ENCODE results near the gene SLC25A27.

The SLC25A27 gene

DNA sequence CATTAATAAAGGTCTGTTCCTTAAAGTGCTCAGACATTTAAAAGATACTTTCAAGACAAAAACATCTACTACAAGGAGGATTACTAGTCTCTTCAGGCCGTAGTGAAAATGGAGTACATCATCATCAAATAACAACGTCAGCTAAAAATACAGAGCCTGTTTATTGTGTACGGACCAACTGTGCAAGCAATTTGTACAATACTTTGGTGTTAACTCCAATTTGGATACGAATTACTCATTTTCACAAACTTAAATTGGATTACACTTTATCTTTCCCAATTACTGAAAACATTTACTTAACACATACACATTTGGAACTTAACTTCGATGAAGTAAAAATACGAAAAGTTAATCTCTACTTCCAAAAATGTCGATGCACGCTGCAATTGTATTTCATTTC, 959 bp upstream of the SLC25A27 start:
- no peak for DNase-seq

DNA sequence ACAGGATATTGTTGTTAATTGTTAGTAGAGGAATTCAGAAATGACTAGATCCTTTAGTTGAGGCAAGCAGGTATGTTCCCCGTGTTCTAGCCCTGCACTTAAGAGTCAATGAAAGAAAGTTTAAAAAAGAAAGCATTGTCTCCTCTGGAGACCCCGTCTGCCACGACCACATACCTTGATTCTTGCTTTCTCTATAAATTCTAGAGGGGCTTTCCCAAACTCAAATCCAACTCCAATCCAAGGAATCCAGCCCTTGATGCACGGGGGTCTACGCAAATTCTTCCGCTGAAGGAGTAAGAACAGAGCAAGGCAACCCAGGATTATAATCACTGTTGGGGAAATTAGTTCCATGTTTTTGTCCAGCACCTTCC, 558 bp upstream of the SLC25A27 start:
- DNase-seq, result no peak

DNA sequence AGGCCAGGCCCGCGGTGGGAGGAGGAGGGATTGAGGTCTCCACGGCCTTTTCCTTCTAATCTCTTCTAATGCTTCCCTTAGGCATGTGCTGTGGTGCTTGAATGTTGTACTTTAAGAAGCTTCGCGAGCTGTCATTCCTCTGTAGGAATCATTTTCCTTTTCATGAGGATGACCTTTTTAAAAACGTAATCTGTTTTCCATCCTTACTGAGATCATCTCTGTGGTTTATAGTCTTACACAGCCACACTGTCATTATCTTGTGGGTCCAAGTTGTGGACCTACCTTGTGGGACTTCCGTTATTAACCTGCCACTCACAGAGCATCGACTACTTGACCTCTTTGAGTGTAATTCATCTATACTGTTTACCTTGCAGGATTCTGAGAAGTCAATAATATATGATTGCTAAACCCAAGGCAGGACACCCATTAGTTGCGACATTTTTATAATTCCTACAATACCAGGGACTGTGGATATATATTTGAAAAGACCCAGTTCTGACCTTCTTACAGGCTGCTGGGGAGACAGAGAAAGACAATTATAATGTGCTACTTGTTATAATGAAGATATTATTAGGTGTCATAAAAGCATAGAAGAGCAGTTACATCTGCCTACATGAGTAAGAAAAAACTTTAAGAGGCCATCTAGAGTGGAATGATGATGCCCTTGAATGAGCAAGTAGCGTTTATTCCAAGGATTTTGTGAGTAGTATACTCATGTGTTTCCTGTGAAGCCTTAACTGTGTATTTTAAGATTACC, 842 bp downstream of the SLC25A27 start:
- DNase-seq, result no peak

DNA sequence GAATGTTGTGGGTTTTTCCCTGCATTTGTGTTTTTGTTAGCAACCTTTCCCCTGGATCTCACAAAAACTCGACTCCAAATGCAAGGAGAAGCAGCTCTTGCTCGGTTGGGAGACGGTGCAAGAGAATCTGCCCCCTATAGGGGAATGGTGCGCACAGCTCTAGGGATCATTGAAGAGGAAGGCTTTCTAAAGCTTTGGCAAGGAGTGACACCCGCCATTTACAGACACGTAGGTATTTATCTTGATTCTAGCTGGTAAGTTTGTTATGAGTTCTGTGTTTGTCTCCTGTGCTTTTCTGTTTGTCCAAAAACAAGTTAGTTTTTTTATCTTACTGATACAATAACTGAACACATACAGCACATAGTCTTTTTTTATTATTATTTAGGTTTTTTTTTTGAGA, 3.0 kb downstream of the SLC25A27 start:
- peak in 1 of 2 experiments; percentile 31 for DNase-seq

DNA sequence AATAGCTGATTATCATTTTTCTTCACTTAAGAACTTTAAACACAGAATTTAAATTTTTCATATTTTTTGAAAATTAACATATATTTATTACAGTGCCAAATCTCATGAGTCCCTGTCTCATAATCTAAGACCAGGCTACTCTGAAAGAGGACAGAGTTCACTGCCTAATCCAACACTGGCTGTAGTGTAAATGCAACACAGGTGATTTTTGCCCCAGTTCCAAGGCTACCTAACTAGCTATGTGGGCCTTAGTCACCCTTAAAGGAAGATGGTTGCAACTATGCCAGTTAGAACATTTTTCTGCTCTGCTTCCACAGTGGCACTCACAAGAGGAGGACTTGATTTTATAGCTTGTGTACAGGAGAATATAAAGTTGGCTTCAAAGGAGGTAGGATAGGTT, 4.9 kb downstream of the SLC25A27 start:
- no peak for DNase-seq

DNA sequence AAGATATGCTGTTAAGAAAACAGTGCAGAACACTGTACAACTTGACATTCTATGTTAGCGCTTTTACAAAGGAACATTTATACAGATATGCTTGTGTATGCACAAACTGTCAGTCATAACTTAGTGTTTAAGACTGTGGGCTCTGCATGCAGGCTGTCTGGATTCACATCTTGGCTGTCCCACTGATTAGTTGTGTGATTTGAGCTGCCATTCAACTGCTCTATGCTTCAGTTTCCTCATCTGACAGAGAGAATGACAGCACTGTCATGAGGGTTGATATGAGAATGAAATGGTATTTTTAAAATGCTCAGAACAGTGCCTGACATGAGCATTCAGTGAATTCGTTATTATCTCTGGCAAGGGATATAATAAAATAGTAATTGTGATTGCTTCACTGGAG, 8.7 kb downstream of the SLC25A27 start:
- DNase-seq, result no peak

DNA sequence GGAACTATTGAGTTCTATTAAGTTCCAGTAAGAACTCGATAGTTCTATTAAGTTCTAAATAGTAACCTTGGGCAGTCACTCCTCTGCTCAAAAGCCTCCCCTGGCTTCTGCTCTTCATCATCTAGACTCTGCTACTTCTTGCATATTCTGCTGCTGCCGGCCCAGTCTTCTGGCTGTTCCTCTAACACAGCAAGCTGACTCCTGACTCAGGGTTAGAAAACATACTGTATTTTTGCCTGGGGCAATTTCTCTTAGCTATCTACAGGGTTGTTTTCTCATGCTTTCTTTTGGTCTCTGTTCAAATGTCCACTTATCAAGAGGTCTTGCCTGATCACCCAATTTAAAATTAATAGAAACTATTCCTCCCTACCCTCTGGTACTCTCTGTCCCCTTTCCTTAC, 14.6 kb downstream of the SLC25A27 start:
- no peak for DNase-seq

DNA sequence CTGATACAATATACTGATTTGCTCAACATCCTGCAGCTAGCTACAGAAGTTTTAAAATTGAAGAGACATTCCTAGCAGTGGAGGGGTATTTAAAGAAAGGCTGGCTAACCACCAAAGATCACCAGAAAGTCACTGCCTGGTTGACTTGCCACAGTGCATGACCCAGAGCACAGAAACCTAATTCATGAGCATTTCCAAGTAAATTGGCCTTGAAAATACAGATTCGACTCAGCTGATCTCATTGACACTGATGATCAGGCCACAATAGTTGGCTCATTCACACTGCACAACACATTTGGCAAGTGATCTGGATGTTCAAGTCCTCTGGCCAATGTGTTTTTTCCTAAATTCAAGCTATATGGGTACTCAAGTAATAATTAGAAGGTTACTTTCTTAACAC, 21.6 kb downstream of the SLC25A27 start:
- DNase-seq, result no peak

DNA sequence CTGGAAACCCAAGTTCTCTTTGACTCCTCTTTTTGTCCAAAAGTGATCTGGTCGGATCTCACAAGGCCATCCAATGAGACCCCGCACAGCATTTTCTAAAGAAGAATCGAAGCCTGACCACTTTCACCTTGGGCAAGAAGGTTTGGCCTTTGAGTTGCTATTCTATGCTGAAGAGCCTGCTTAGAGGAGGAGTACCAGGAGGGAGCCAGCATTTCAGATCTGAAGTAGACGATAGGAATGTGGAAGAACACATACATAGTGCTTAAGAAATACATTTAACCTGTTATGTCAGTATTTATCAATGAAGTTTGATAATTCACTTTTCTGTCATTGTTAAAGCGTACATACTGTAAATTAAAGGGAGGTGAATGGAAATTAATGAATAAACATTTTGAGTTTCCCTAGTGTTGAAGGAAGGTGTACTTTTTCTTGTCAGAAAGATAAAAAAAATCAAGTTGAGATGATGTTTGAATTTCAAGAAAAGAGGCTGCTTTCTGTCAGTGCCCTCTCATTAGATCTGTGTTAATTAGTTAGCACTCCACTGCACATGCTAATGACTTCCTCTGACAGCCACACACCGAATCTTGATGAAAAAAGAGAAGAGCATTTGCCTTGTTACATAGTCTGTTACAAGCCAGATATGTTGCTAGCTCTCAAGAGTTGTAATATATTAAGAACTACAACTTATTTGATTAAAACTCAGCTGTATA, 24.0 kb downstream of the SLC25A27 start:
- no peak for DNase-seq

DNA sequence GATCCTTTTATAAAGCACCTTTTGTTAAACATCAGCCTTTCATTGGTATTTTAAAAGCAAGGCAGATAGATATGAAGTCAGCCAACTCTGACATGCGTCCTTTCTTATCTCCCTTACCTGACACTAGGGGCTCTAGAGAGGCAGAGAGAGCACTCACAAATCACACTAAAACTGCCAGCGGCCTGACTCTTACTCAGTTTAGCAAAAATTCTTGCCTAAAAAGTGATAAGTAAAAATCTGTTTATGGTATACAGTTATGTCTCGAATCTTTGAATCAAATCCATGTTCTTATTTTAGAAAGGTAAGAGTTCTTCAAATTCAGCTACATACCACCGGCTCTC, 24.5 kb downstream of the SLC25A27 start:
- DNase-seq, result peak in 1 of 2 experiments; percentile 17

DNA sequence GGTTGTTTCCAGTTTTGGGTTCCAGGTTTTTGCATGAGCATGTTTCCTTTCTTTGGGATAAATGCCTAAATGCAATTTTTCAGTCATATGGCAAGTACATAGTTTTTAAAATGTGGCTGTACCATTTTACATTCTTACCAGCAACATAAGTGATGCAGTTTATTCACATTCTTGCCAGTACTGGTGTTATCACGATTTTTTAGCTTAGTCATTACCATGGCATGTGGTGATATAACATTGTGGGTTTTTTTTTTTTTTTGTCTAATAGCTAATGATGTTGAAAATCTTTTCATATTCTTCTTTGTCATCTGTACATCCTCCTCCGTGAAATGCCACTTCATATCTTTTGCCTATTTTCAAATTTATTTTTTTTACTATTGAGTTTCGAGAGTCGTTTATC, 32.0 kb downstream of the SLC25A27 start:
- DNase-seq, result no peak

DNA sequence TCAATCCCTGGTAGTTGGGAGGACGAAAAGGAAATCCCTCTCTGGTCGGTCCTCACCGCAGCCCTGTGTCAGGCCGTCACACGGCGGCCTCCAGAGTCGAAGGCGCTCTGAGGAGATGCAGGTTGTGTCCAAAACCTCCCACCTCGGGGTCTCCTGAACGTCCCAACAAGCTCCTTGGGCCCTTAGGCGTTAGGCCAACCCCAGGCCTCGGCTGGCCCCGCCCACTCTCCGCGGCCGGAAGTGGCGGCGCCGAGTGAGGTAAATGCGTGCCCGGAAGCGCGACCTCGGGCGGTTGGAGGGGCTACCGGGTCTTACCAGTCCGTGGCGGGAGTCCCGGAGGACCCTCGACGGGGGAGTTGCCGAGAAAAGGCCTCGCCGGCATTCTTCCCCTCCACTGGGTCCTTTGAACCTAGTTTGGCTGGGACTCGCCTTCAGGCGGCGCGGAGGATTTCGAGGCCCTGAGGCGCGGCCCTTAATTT, 34.9 kb downstream of the SLC25A27 start, which contains the start of gene TDRD6:
Gene TDRD6, plus strand, starts transcription at position 267 of the 479 bp plus-strand sequence. CDS start 244 bp downstream, outside the sequence.
- DNase-seq, result no peak

DNA sequence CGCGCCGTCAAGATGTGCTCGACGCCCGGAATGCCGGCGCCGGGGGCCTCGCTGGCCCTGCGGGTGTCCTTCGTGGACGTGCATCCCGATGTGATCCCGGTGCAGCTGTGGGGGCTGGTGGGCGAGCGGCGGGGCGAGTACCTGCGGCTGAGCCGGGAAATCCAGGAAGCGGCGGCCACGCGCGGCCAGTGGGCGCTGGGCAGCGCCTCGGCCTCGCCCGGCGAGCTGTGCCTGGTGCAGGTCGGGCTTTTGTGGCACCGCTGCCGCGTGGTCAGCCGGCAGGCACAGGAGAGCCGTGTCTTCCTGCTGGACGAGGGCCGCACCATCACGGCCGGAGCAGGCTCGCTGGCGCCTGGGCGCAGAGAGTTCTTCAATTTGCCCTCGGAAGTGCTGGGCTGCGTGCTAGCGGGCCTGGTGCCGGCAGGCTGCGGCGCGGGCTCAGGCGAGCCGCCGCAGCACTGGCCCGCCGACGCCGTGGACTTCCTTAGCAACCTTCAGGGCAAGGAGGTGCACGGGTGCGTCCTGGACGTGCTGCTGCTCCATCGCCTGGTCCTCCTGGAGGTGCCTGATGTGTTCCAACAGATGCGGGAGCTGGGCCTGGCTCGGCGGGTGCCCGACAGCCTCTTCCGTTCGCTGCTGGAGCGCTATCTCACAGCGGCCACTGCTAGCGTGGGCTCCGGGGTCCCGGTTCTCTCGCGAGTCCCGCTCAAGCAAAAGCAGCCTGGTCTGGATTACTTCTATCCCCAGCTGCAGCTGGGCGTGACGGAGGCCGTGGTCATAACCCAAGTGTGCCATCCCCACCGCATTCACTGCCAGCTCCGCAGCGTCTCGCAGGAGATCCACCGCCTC, 35.6 kb downstream of the SLC25A27 start:
- no peak for DNase-seq

DNA sequence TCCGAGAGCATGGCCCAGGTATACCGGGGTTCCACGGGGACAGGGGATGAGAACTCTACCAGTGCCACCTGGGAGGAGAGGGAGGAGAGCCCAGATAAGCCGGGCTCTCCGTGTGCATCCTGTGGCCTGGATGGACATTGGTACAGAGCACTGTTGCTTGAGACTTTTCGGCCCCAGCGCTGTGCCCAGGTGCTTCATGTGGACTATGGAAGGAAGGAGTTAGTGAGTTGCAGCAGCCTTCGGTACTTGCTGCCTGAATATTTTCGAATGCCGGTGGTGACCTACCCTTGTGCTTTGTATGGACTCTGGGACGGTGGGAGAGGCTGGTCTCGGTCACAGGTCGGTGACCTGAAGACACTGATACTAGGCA, 36.2 kb downstream of the SLC25A27 start:
- no peak for DNase-seq

DNA sequence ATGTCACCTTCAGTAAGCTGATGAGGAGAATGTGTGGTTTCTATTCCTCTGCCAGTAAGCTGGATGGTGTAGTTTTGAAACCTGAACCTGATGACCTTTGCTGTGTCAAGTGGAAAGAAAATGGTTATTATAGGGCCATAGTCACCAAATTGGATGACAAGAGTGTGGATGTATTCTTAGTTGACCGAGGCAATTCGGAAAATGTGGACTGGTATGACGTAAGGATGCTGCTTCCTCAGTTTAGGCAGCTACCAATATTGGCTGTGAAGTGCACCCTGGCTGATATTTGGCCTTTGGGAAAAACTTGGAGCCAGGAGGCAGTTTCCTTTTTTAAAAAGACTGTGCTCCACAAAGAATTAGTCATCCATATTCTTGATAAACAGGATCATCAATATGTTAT, 36.9 kb downstream of the SLC25A27 start:
- DNase-seq, result no peak

DNA sequence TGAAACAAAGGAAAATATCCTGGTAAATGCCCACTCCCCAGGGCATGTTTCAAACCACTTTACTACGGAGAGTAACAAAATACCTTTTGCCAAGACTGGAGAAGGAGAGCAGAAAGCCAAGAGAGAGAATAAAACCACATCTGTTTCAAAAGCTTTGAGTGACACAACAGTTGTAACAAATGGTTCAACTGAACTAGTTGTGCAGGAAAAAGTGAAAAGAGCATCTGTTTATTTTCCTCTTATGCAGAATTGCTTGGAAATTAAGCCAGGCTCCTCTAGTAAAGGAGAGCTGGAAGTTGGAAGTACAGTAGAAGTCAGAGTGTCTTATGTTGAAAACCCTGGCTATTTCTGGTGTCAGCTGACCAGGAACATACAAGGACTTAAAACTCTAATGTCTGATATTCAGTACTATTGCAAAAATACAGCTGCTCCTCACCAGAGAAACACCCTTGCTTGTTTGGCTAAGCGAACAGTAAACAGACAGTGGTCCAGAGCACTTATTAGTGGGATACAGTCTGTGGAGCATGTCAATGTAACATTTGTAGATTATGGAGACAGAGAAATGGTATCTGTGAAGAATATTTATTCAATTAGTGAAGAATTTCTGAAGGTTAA, 37.5 kb downstream of the SLC25A27 start:
- DNase-seq, result no peak

DNA sequence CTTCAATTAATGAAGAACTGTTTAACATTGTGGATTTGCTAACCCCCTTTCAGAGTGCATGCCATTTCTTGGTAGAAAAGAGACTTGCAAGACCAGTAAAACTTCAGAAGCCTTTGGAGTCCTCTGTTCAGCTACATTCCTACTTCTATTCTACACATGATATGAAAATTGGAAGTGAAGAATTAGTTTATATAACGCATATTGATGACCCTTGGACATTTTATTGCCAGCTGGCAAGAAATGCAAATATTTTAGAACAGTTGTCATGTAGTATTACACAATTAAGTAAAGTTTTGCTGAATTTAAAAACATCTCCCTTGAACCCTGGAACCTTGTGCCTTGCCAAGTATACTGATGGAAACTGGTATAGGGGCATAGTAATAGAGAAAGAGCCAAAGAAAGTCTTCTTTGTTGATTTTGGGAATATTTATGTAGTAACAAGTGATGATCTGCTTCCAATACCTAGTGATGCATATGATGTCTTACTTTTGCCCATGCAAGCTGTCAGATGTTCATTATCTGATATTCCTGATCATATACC, 38.2 kb downstream of the SLC25A27 start:
- DNase-seq, result no peak

DNA sequence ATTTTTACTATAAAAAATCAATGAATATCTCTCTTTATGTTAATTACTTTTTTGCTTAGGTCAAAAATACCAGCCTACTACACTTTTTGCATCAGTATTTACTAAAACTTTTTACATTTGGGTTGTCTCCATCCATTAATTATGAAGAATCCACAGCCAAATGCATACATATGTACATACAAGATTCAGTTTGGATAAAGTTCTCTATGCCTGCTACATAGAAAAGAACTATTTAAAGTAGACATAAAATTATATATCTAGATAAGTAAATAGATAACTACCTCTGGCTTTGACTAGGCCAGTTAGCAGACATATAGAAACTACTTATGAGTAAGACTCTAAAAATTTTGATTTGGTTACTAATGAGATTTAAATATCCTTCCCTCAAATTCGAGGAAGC, 47.2 kb downstream of the SLC25A27 start:
- no peak for DNase-seq

DNA sequence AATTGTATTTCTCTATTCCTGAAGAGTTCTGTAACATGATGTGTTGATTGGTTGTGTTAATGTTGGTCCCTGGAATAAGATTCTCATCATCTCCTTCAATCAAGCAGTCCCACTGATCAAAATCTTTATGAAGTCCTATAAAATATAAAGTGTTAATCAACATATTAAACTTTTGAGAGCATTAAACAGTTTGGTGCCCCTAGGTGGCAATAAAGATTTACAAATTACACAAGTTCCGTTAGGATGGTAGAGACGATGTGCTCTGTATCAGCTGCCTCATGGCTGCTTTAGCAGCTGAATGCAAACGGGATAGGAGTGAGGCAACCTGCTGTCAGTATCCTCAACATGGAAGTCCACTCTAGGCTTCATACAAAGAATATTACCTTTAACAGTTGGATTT, 51.8 kb downstream of the SLC25A27 start:
- DNase-seq, result peak; percentile 4 to 9

DNA sequence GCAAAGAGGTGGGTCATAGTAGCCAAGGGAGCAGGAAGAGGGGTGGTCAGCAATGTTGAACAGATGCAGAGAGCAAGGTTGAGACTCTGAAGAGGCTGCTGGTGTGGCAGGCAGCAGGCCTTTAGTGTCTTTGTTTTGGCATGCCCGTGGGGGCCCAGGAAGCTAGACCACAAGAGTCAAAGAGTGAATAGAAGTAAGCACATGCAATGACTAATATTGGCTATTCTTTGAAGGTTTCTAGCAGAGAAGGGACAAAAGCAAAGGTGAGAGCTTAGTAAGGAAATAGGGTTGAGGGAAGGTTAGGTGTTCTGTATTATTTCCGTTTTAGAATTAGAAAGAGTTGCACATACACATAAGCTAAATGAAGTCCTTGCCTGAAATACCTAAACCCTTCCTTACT, 53.7 kb downstream of the SLC25A27 start:
- no peak for DNase-seq

DNA sequence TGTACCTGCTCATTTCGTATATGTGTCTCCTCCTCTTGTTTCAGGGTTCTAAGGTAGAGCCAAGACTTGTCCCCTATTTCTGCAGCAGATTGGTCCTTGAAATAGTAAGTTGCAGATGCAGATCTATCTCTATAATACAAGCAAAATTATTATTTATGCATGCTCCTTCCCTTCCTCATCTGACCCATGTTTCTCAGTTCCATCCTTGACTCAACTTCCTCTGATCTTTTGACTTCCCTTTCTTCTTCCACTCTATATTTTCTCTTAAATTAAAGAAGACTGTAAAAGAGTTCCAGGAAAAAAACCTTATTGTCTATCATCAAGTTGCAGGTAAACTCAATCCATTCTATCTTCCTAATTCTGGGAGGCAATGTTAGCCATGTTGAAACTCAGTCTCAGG, 58.7 kb downstream of the SLC25A27 start:
- no peak for DNase-seq

DNA sequence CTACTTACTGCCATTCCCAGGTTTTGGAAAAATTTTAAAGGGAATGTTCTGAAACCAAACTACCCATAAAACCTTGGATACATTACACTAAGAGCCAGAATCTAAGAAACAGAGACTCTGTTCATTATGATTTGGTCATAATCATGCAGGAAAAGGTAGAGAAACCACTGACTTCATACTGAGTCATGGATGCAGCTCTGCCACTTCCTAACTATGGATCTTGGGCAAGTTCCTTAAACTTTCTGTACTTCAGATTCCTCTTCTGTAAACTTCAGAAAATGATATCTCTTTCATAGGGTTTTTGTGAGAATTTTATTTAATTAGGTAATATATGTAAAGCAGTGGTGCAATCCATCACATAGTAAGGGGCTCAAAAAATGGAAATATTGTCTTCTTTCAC, 62.4 kb downstream of the SLC25A27 start:
- DNase-seq, result no peak

DNA sequence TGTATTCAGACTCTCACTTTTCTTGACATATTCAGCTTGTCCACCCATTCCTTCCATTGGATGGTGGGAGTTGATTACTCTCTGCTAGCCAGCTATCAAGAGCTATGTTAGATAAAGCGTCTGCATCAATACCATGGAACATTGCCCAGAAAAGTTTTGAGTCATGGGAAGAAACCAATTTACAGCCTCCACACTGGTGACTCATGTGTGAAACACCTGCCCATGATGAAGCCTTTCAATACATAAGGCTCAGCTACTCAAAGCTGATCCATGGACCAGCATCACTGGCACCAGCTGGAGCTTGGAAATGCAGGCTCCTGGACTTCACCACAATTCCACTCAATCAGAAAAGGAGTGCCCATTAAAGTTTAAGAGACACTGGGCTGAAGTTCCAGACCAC, 66.3 kb downstream of the SLC25A27 start:
- peak; percentile 8 to 9 for DNase-seq
